Stomach (tissue), 9 donors: ENCODE measurements around the gene TGFBR3L. TPM values are rescaled to one million over a fixed set of nuclear protein-coding genes. Genes with fewer than 3 reads are reported as not detected.

ENCODE experiments used
- DNase-seq, 2 donors: peaks; one replicate each; pipeline versions ENCODE4 v3.0.0 to v3.0.0-alpha.2; 2013 to 2019
- H3K27ac ChIP-seq, 5 donors: fragments of 200-600 bp in 4 of 5; sonication (generic) in 4 of 5; one replicate each; pipeline ENCODE4 v1.5.1; 2013 to 2019; ENCODE audit warnings: mild to moderate bottlenecking in 1 of 5, moderate library complexity in 1 of 5
- H3K27me3 ChIP-seq, 3 donors: fragments of 200-600 bp; sonication (generic); one replicate each; pipeline ENCODE4 v1.5.1; 2017 to 2019; ENCODE audit warnings: mixed run types in 1 of 3
- H3K36me3 ChIP-seq, 4 donors: fragments of 200-600 bp; sonication (generic); 1 replicate in 3 of 4; 2 replicates in 1 of 4; pipeline ENCODE4 v1.5.1; 2016 to 2019
- H3K4me1 ChIP-seq, 4 donors: fragments of 200-600 bp; sonication (generic); one replicate each; pipeline ENCODE4 v1.5.1; 2016 to 2019
- H3K4me3 ChIP-seq, 4 donors: fragments of 200-600 bp; sonication (generic) in 3 of 4; one replicate each; pipeline ENCODE4 v1.5.1; 2016 to 2019; ENCODE audit warnings: mild to moderate bottlenecking in 1 of 4
- H3K9me3 ChIP-seq, 4 donors: fragments of 200-600 bp; sonication (generic); one replicate each; pipeline ENCODE4 v1.5.1; 2016 to 2019
- CTCF ChIP-seq, 7 experiments: fragments of 450-650 bp in 4 of 7; fragments of 200-600 bp in 3 of 7; sonication (generic) in 3 of 7; IDR thresholded peaks; one replicate each; pipeline ENCODE4 v1.5.1; 2016 to 2019; ENCODE audit warnings: antibody characterized with exemption in 7 of 7, control low read depth in 2 of 7, mild to moderate bottlenecking in 1 of 7
- EP300 ChIP-seq: sonication (generic); formaldehyde crosslinking; IDR thresholded peaks from one replicate; pipeline ENCODE4 v1.6.1; 2017; ENCODE audit warnings: antibody characterized with exemption
- POLR2A ChIP-seq, 4 donors: fragments of 450-650 bp; IDR thresholded peaks; one replicate each; pipeline ENCODE4 v1.6.1; 2016; ENCODE audit warnings: antibody characterized with exemption in 4 of 4, control low read depth in 2 of 4, mild to moderate bottlenecking in 1 of 4, moderate library complexity in 1 of 4
- POLR2AphosphoS5 ChIP-seq, 3 donors: sonication (generic); formaldehyde crosslinking; IDR thresholded peaks; one replicate each; pipeline ENCODE4 v1.6.1; 2016; ENCODE audit warnings: antibody characterized with exemption in 3 of 3
- WGBS, 5 donors: extraction: QIAGEN DNeasy Blood & Tissue Kit in 3 of 5; methylation state at CpG; one replicate each; pipeline versions ENCODE4 v1.1.5 to v1.1.7; 2013 to 2018; 5-methylcytosine and 5-hydroxymethylcytosine counted together
- intact Hi-C: fragments of 100-400 bp; cut with DNase I; formaldehyde crosslinking; loops from one replicate; pipeline ENCODE4 v1.15.1; 2023; ENCODE audit warnings: low total_unique reads
- polyA plus RNA-seq, 3 donors: library from polyadenylated mRNA; stranded (reverse); fragments of 200-250 nt; gene quantifications; one replicate each; pipeline ENCODE4 v1.2.3, GENCODE V29; 2013
- total RNA-seq, 5 donors: library from RNA; depleted of rRNA; stranded (reverse); fragments of >200 nt; gene quantifications; one replicate each; pipeline versions ENCODE4 v1.1.0 to v1.2.3, GENCODE V29; 2014 to 2016
- donor health status: healthy with polysubstance abuse.
- donor health status: Bipolar disorder and iron deficiency.
- donor health status: healthy.

Gene TGFBR3L
- total and polyA plus RNA-seq, 8 donors, result 1.5 TPM; not detected in 7

DNA sequence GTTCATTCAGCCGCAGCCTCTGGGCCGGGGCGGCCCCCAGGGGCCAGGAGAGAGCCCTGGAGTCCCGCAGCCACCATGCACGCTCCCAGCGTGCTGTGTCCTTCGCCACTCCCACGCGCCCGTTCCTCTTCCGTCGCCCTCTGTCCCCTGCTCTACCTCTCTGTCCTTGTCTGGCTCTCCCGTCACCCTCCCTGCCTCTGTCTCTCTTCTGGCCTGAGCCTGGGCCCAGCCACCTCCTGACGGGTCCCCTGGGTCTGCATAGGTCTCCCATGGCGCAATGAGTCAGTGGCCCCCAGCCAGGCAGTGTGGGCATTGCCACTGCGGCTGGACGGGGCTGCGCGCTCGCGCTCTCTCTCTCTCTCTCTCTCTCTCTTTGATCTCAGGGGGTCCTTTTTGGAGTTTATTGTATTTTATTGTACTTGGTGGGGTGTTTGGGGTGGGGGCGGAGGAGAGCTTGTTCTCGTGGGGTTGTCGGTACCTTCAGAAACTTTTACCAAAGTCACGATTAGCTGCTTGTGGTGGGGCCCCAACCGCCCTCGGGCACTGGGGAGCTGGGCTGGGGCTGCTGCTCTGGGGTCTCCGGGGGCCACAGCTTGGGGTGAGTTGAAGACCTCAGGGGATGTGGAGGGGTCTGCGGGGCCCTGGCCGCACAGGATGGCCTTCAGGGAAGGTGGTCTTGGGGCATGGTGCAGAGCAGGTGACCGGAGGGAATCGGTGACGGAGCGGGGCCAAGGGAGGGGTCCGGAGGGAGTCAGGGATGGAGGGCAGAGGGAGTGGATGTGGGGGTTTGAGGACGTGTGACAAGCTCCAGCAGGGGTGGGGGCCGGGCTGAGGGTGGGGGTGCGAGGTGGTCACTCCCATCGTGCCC is 1.7 kb upstream of the TGFBR3L start:
- no peak overlapping the region for H3K4me3 ChIP-seq
- no peak for DNase-seq
- intact Hi-C loops, result no loop called here
- TF ChIP-seq CTCF (IDR thresholded peaks at IDR 0.05), result no peak
- no peak for TF ChIP-seq POLR2AphosphoS5 (IDR thresholded peaks at IDR 0.05)
- TF ChIP-seq EP300, result no peak
- no peak for TF ChIP-seq POLR2A (IDR thresholded peaks at IDR 0.05)
- H3K27me3 ChIP-seq, result peaks cover 12 to 64% (median 38%) of the 10 kb centered on the region in 3 donors
- H3K27ac ChIP-seq, result no peak overlapping the region
- no peaks in the 10 kb centered on the region for H3K9me3 ChIP-seq
- H3K4me1 ChIP-seq, result peaks cover 22 to 45% (median 26%) of the 10 kb centered on the region in 4 donors
- WGBS, 5 donors, result 92 to 95% (median 94%) methylated on average over 38 to 39 of the region's 39 CpGs
- peaks cover 40 to 58% (median 54%) of the 10 kb centered on the region in 4 donors for H3K36me3 ChIP-seq

- Histone ChIP-seq H3K27me3 (peaks cover 12 to 71% (median 45%) of the 10 kb centered on the region in 3 donors), H3K4me3 (no peak overlapping the region), H3K9me3 (no peaks in the 10 kb centered on the region), H3K36me3 (peaks cover 40 to 53% (median 51%) of the 10 kb centered on the region in 4 donors), H3K27ac (no peak overlapping the region), H3K4me1 (peaks cover 24 to 45% (median 28%) of the 10 kb centered on the region in 4 donors)
- TF ChIP-seq EP300, result no peak
- no peak for TF ChIP-seq POLR2A (IDR thresholded peaks at IDR 0.05)
- no peak for TF ChIP-seq POLR2AphosphoS5 (IDR thresholded peaks at IDR 0.05)
- TF ChIP-seq CTCF (IDR thresholded peaks at IDR 0.05), result no peak
- DNase-seq, result no peak
- intact Hi-C loops, result no loop called here
- 77 to 91% (median 82%) methylated on average over 10 of the region's 10 CpGs for WGBS, 5 donors
These were observed 978 bp upstream of the TGFBR3L start for GRCh38 chr19:7913652-7914051.

- Histone ChIP-seq H3K27ac (no peak overlapping the region), H3K27me3 (peaks cover 12 to 75% (median 50%) of the 10 kb centered on the region in 3 donors), H3K9me3 (no peaks in the 10 kb centered on the region), H3K36me3 (peaks cover 37 to 48% (median 46%) of the 10 kb centered on the region in 4 donors), H3K4me1 (peaks cover 24 to 45% (median 31%) of the 10 kb centered on the region in 4 donors), H3K4me3 (no peak overlapping the region)
- 58 to 61% (median 58%) methylated on average over 10 to 12 of the region's 12 CpGs for WGBS, 5 donors
- intact Hi-C loops, result no loop called here
- DNase-seq, result no peak
- TF ChIP-seq EP300 (no peak), POLR2AphosphoS5 (IDR thresholded peaks at IDR 0.05) (no peak), POLR2A (IDR thresholded peaks at IDR 0.05) (no peak), CTCF (IDR thresholded peaks at IDR 0.05) (no peak)
These were observed 531 bp upstream of the TGFBR3L start for GRCh38 chr19:7914099-7914498.

GRCh38 chr19:7915250-7916102 is 846 bp downstream of the TGFBR3L start:
- H3K9me3 ChIP-seq, result no peaks in the 10 kb centered on the region
- no peak for DNase-seq
- WGBS, 5 donors, result 39 to 48% (median 44%) methylated on average over 22 to 24 of the region's 24 CpGs
- peaks cover 32 to 55% (median 41%) of the 10 kb centered on the region in 4 donors for H3K4me1 ChIP-seq
- TF ChIP-seq POLR2AphosphoS5 (IDR thresholded peaks at IDR 0.05) (no peak), POLR2A (IDR thresholded peaks at IDR 0.05) (no peak), EP300 (no peak), CTCF (IDR thresholded peaks at IDR 0.05) (no peak)
- H3K4me3 ChIP-seq, result peak overlapping the region in 2 of 4 donors; percentile 47 to 51
- H3K36me3 ChIP-seq, result peaks cover 27 to 35% (median 33%) of the 10 kb centered on the region in 4 donors
- peaks cover 12 to 83% (median 52%) of the 10 kb centered on the region in 3 donors for H3K27me3 ChIP-seq
- H3K27ac ChIP-seq, result no peak overlapping the region
- intact Hi-C loops, result no loop called here
